ENCODE data around the gene MAP2.
"Not testable (repeated sequence)": the region's sequence is repeated elsewhere in the genome, so short reads cannot be mapped to it uniquely, and the experiment has no call there.

The MAP2 gene

GRCh38 chr2:209476367-209477208, 52.7 kb downstream of the MAP2 start:
- DNase-seq, result no peak

- DNase-seq, result not testable (repeated sequence)
Observed at GRCh38 chr2:209492296-209492695, 68.4 kb downstream of the MAP2 start.

GRCh38 chr2:209495068-209495620, 71.3 kb downstream of the MAP2 start:
- DNase-seq, result not testable (repeated sequence)

- peak; percentile 12 for DNase-seq
Observed at GRCh38 chr2:209495855-209496585, 72.2 kb downstream of the MAP2 start.

- no peak for DNase-seq
Observed at GRCh38 chr2:209496586-209496982, 72.7 kb downstream of the MAP2 start.

- no peak for DNase-seq
Observed at GRCh38 chr2:209498614-209499013, 74.8 kb downstream of the MAP2 start.

GRCh38 chr2:209499069-209499468, 75.2 kb downstream of the MAP2 start:
- peak; percentile 44 for DNase-seq

- no peak for DNase-seq
Observed at GRCh38 chr2:209501579-209501978, 77.7 kb downstream of the MAP2 start.

GRCh38 chr2:209505410-209505809, 81.6 kb downstream of the MAP2 start:
- no peak for DNase-seq

GRCh38 chr2:209508255-209508654, 84.4 kb downstream of the MAP2 start:
- DNase-seq, result no peak

- DNase-seq, result no peak
Observed at GRCh38 chr2:209511637-209512036, 87.8 kb downstream of the MAP2 start.

- DNase-seq, result no peak
Observed at GRCh38 chr2:209512971-209513370, 89.1 kb downstream of the MAP2 start.

- no peak for DNase-seq
Observed at GRCh38 chr2:209517436-209517835, 93.6 kb downstream of the MAP2 start.

- no peak for DNase-seq
Observed at GRCh38 chr2:209519271-209519670, 95.4 kb downstream of the MAP2 start.

GRCh38 chr2:209519906-209520305, 96.1 kb downstream of the MAP2 start:
- no peak for DNase-seq

- no peak for DNase-seq
Observed at GRCh38 chr2:209523041-209523740, 99.3 kb downstream of the MAP2 start.

GRCh38 chr2:209523867-209524266, 100.0 kb downstream of the MAP2 start:
- no peak for DNase-seq

- DNase-seq, result no peak
Observed at GRCh38 chr2:209525331-209525730, 101.5 kb downstream of the MAP2 start.

GRCh38 chr2:209525834-209526281, 102.0 kb downstream of the MAP2 start:
- peak; percentile 79 for DNase-seq

- peak; percentile 86 for DNase-seq
Observed at GRCh38 chr2:209526561-209526960, 102.7 kb downstream of the MAP2 start.

GRCh38 chr2:209529579-209529978, 105.7 kb downstream of the MAP2 start:
- no peak for DNase-seq

- peak; percentile 14 for DNase-seq
Observed at GRCh38 chr2:209532321-209532720, 108.5 kb downstream of the MAP2 start.

- DNase-seq, result no peak
Observed at GRCh38 chr2:209533391-209533790, 109.5 kb downstream of the MAP2 start.

All from MV-4-11 (cell line).